ENCODE measurements around the gene FNBP1.
"Not testable (repeated sequence)": the region's sequence is repeated elsewhere in the genome, so short reads cannot be mapped to it uniquely, and the experiment has no call there.

The FNBP1 gene

DNA sequence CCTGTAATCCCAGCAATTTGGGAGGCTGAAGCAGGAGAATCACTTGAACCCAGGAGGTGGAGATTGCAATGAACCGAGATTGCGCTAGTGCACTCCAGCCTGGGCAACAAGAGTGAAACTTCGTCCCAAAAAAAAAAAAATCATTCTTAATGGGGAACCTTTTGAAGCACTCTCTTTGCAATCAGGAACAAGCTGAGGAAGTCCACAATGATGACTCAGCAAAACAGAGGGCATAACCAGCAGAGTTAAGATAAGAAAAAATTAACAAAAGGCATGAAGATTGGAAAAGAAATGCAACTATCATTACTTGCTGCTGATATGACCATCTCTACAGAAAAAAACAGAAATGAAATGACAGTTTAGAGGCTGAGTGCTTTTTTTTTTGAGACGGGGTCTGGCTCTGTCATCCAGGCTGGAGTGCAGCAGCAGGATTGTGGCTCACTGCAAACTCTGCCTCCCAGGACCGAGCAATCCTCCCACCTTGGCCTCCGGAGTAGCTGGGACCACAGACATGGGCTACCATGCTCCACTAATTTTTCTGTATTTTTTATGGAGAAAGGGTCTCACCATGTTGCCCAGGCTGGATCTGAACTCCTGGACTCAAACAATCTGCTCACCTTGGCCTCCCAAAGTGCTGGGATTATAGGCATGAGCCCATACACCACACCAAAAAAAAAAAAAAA lies 88.0 kb downstream of the FNBP1 start:
- DNase-seq (ENCODE audit: low read depth, low spot score): no peak
- peaks cover 48% of the 10 kb centered on the region for H3K36me3 ChIP-seq (ENCODE audit: insufficient read depth, low read length)
- TF ChIP-seq POLR2AphosphoS5 (IDR thresholded peaks at IDR 0.05; ENCODE audit: borderline replicate concordance, low read depth, low read length) (no peak), EZH2 (IDR thresholded peaks at IDR 0.05) (no peak), FOXP2 (optimal IDR thresholded peaks at IDR 0.05; ENCODE audit: control extremely low read depth, extremely low read length, insufficient read depth) (no peak)
- no peaks in the 10 kb centered on the region for H3K9me3 ChIP-seq (ENCODE audit: low read depth, low read length)
- H3K27ac ChIP-seq: peak overlapping the region; percentile 88
- H3K4me3 ChIP-seq: peak overlapping the region; percentile 61
- peak overlapping the region; percentile 0 for H3K9ac ChIP-seq (ENCODE audit: insufficient read length)

DNA sequence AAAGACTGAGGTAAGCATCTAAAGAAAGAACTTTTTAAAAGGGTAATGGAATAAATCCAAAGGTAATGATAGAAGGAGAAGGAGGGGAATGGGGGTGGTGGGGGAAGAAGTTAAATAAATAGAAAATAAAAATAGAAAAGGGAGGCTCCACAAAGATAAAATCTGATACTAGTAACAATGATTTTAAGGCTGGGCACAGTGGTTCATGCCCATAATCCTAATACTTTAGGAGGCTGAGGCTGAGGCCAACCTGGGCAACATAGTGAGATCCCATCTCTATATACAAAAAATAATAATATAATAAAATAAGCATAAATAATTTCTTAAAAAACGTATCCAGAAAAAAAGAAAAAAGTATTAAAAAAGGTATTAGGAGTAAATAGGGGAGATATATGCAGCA lies 89.3 kb downstream of the FNBP1 start:
- no peak overlapping the region for H3K4me3 ChIP-seq
- H3K9me3 ChIP-seq (ENCODE audit: low read depth, low read length): no peaks in the 10 kb centered on the region
- TF ChIP-seq FOXP2 (optimal IDR thresholded peaks at IDR 0.05; ENCODE audit: control extremely low read depth, extremely low read length, insufficient read depth) (no peak), EZH2 (IDR thresholded peaks at IDR 0.05) (no peak), POLR2AphosphoS5 (IDR thresholded peaks at IDR 0.05; ENCODE audit: borderline replicate concordance, low read depth, low read length) (no peak)
- H3K36me3 ChIP-seq (ENCODE audit: insufficient read depth, low read length): peaks cover 60% of the 10 kb centered on the region
- peak overlapping the region; percentile 88 for H3K27ac ChIP-seq
- DNase-seq (ENCODE audit: low read depth, low spot score): no peak
- no peak overlapping the region for H3K9ac ChIP-seq (ENCODE audit: insufficient read length)

DNA sequence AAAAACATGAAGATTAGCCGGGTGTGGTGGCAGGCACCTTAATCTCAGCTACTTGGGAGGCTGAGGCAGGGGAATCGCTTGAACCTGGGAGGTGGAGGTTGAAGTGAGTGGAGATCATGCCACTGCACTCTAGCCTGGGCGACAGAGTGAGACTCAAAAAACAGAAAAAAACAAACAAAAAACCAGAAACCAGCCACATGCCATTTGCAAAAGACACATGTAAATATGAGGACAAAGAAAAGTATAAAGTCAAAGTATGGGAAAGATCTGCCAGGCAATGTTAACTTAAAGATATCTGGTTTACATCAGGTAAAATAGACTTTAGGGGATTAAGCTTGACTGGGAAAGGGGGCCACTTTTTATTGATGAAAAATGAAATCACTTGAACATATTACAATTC lies 90.7 kb downstream of the FNBP1 start:
- TF ChIP-seq EZH2 (IDR thresholded peaks at IDR 0.05) (no peak), FOXP2 (optimal IDR thresholded peaks at IDR 0.05; ENCODE audit: control extremely low read depth, extremely low read length, insufficient read depth) (no peak), POLR2AphosphoS5 (IDR thresholded peaks at IDR 0.05; ENCODE audit: borderline replicate concordance, low read depth, low read length) (no peak)

DNA sequence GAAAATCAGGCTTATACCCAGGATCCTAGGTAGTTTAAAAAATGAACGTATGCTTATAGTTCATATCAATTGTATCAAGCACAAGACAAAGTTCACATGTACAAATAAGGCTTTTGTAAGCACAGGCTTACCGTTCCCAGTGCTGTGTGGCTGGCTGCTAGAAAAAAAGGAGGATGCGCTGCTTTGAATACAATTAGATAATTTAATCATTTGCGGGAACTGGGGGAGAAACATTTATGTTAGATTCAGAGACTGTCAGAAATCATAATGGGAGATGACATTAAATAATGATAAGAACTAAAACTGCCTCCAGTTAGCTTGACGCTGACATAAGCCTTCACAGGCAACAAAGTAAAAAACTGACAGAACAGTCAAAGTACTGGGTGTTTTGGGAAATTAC lies 93.2 kb downstream of the FNBP1 start:
- peaks cover 44% of the 10 kb centered on the region for H3K36me3 ChIP-seq (ENCODE audit: insufficient read depth, low read length)
- H3K9me3 ChIP-seq (ENCODE audit: low read depth, low read length): no peaks in the 10 kb centered on the region
- peak overlapping the region; percentile 84 for H3K27ac ChIP-seq
- DNase-seq (ENCODE audit: low read depth, low spot score): no peak
- no peak overlapping the region for H3K9ac ChIP-seq (ENCODE audit: insufficient read length)
- no peak overlapping the region for H3K4me3 ChIP-seq
- TF ChIP-seq FOXP2 (optimal IDR thresholded peaks at IDR 0.05; ENCODE audit: control extremely low read depth, extremely low read length, insufficient read depth): no peak
- TF ChIP-seq EZH2 (IDR thresholded peaks at IDR 0.05): no peak
- no peak for TF ChIP-seq POLR2AphosphoS5 (IDR thresholded peaks at IDR 0.05; ENCODE audit: borderline replicate concordance, low read depth, low read length)

More for the DNA sequence above, 90.7 kb downstream of the FNBP1 start:
- no peak overlapping the region for H3K9ac ChIP-seq (ENCODE audit: insufficient read length)
- DNase-seq (ENCODE audit: low read depth, low spot score): no peak
- no peak overlapping the region for H3K27ac ChIP-seq
- H3K4me3 ChIP-seq: no peak overlapping the region
- peaks cover 53% of the 10 kb centered on the region for H3K36me3 ChIP-seq (ENCODE audit: insufficient read depth, low read length)
- H3K9me3 ChIP-seq (ENCODE audit: low read depth, low read length): no peaks in the 10 kb centered on the region

DNA sequence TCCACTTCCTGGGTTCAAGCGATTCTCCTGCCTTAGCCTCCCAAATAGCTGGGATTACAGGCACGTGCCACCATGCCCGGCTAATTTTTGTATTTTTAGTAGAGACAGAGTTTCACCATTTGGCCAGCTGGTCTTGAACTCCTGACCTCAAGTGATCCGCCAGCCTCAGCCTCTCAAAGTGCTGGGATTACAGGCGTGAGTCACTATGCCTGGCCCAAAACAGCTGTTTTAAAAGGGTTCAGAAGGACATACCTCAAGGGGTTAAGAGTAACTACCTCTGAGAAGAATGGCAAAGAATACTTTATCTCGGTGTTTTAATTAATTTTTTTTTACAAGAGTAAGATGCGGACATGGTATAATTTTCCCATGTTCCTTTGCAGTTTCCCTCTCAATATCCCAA lies 94.4 kb downstream of the FNBP1 start:
- not testable (repeated sequence) for H3K9me3 ChIP-seq (ENCODE audit: low read depth, low read length); H3K4me3 ChIP-seq; H3K9ac ChIP-seq (ENCODE audit: insufficient read length); DNase-seq (ENCODE audit: low read depth, low spot score)
- peak overlapping the region; percentile 84 for H3K27ac ChIP-seq
- peaks cover 53% of the 10 kb centered on the region for H3K36me3 ChIP-seq (ENCODE audit: insufficient read depth, low read length)

DNA sequence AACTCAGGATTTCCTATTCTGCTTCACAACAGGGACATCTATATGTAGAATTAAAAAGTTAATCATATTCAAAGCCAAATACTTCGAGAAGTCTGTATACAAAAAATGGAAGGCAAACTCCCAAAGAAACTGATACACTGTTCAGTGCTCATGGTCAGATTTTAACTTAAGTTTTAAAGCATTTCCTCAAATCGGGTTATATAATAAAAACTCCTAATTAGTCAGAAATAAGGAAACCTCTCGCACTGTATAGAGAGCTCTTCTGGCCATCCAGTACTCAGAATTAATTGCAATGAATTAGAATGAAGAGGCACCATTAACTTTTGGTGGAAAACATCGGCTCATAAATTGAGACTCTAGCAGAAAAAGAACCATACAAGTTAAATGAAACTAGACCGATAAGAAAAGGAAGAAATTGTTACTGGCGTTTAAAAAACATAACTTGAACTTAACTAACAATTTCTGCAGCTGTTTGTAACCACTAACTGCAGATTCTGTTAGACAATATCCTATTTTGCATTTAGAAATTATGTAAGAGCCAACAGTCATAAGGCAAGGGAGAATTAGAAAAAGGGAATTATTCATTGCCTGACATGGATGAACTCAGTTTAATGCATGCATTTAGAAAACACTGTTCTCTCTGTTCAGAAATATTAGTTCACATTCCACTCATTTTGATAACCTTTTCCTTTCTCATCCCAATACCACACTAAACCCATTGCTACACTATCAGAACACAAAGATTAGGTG lies 96.6 kb downstream of the FNBP1 start:
- Histone ChIP-seq H3K9me3 (ENCODE audit: low read depth, low read length) (peaks cover 14% of the 10 kb centered on the region), H3K27ac (peak overlapping the region; percentile 99), H3K36me3 (ENCODE audit: insufficient read depth, low read length) (peaks cover 52% of the 10 kb centered on the region), H3K4me3 (peak overlapping the region; percentile 23), H3K9ac (ENCODE audit: insufficient read length) (peak overlapping the region; percentile 3)
- no peak for DNase-seq (ENCODE audit: low read depth, low spot score)
- no peak for TF ChIP-seq POLR2AphosphoS5 (IDR thresholded peaks at IDR 0.05; ENCODE audit: borderline replicate concordance, low read depth, low read length)
- no peak for TF ChIP-seq EZH2 (IDR thresholded peaks at IDR 0.05)
- no peak for TF ChIP-seq FOXP2 (optimal IDR thresholded peaks at IDR 0.05; ENCODE audit: control extremely low read depth, extremely low read length, insufficient read depth)

DNA sequence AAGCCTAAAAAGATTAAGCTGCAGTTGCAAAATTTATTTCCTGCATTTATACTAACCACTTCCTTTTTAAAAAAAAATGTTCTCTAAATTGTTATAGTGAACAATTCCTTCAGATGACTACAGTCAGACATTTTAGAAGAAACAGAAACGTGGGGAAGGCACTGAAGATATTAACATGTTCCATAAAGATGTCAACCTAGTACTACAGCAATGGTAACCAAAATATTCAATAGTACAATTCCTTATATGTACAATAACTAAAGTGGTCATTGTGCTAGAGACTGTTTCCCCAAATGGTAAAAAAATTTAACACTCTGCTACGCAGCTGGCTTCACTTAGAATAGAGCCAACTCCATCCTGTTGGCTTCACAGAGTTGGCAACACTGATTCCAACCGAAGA lies 97.7 kb downstream of the FNBP1 start:
- peaks cover 55% of the 10 kb centered on the region for H3K36me3 ChIP-seq (ENCODE audit: insufficient read depth, low read length)

DNA sequence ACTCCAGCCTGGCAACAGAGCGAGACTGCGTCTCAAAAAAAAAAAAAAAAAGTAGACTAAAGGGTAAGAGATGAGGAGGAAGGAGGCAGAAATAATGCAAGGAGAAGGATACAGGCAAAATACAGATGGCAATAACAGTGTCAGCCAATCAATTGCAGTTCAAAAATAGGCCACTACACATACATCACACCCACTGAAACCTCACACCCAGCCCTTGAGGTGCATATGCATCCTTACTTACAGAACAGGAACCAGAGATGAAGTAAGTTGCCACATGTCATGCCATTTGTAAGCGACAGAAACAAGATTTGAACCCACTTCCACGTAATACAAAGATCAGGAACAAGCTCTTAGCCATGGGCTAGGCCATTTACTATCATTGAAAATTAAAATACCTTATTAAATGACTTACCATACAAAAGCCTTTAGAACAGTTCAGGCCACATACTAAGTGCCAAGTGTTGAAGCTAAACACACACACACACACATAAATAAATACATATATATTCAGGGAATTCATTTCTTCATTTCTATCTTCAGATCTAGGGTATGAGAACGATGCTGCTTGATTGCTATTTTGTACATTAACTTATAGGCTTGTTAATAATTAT lies 98.4 kb downstream of the FNBP1 start:
- H3K27ac ChIP-seq: peak overlapping the region; percentile 99
- no peak for DNase-seq (ENCODE audit: low read depth, low spot score)
- H3K36me3 ChIP-seq (ENCODE audit: insufficient read depth, low read length): peaks cover 52% of the 10 kb centered on the region
- peaks cover 16% of the 10 kb centered on the region for H3K9me3 ChIP-seq (ENCODE audit: low read depth, low read length)
- H3K9ac ChIP-seq (ENCODE audit: insufficient read length): peak overlapping the region; percentile 56
- peak overlapping the region; percentile 59 for H3K4me3 ChIP-seq
- no peak for TF ChIP-seq POLR2AphosphoS5 (IDR thresholded peaks at IDR 0.05; ENCODE audit: borderline replicate concordance, low read depth, low read length)
- TF ChIP-seq EZH2 (IDR thresholded peaks at IDR 0.05): no peak
- TF ChIP-seq FOXP2 (optimal IDR thresholded peaks at IDR 0.05; ENCODE audit: control extremely low read depth, extremely low read length, insufficient read depth): no peak

More for the DNA sequence above, 97.7 kb downstream of the FNBP1 start:
- peak overlapping the region; percentile 99 for H3K27ac ChIP-seq
- H3K9ac ChIP-seq (ENCODE audit: insufficient read length): peak overlapping the region; percentile 56
- peak overlapping the region; percentile 59 for H3K4me3 ChIP-seq
- TF ChIP-seq EZH2 (IDR thresholded peaks at IDR 0.05) (no peak), POLR2AphosphoS5 (IDR thresholded peaks at IDR 0.05; ENCODE audit: borderline replicate concordance, low read depth, low read length) (no peak), FOXP2 (optimal IDR thresholded peaks at IDR 0.05; ENCODE audit: control extremely low read depth, extremely low read length, insufficient read depth) (no peak)
- peaks cover 16% of the 10 kb centered on the region for H3K9me3 ChIP-seq (ENCODE audit: low read depth, low read length)
- peak; percentile 60 for DNase-seq (ENCODE audit: low read depth, low spot score)

Data from SK-N-MC (cell line).